Caco-2 (cell line): ENCODE measurements around the gene LLGL1. TPM values are rescaled to one million over a fixed set of nuclear protein-coding genes. Genes with fewer than 3 reads are reported as not detected.

Experiments used
- BruUV-seq: library from RNA; stranded (reverse); fragments of 400-500 nt; replicated peaks from 2 replicates; lab custom pipeline; 2021; lab: Mats Ljungman, UMichigan
- CTCF ChIA-PET: fragments of 300-600 bp; sonication (Branson Sonifier 250); formaldehyde crosslinking; loops from one replicate; lab custom pipeline; 2022; ENCODE audit warnings: antibody characterized with exemption; lab: Charles Lee
- POLR2A ChIA-PET: fragments of 300-600 bp; sonication (Branson Sonifier 250); formaldehyde crosslinking; loops from one replicate; lab custom pipeline; 2022; ENCODE audit warnings: antibody characterized with exemption; lab: Charles Lee
- DNase-seq, 2 experiments: peaks; one replicate each; pipeline versions ENCODE4 v3.0.0 to v3.0.0-alpha.2; 2020 to 2022
- H3K27me3 ChIP-seq: replicated peaks from 2 replicates; pipeline ENCODE4 v1.6.0; 2011; ENCODE audit warnings: low read length; ENCODE audit not compliant: control insufficient read depth, insufficient read depth
- H3K36me3 ChIP-seq: 2 replicates; pipeline ENCODE4 v1.5.1; 2011; ENCODE audit warnings: low read length; ENCODE audit not compliant: control insufficient read depth, insufficient read depth
- H3K4me1 ChIP-seq: fragments of 250-450 bp; sonication (Bioruptor Pico); 2 replicates; pipeline ENCODE4 v1.5.1; 2020; ENCODE audit warnings: mild to moderate bottlenecking
- H3K4me3 ChIP-seq: 2 replicates; pipeline ENCODE4 v1.5.1; 2011; ENCODE audit warnings: low read depth, mild to moderate bottlenecking, control low read depth, low read length
- H3K9me3 ChIP-seq: fragments of 250-450 bp; sonication (Bioruptor Pico); 2 replicates; pipeline ENCODE4 v1.5.1; 2020; ENCODE audit warnings: mild to moderate bottlenecking, moderate library complexity
- H3K27ac Mint-ChIP-seq: one replicate; pipeline ENCODE4 v1.8.0; 2022; ENCODE audit warnings: mixed read lengths; ENCODE audit not compliant: unreplicated experiment
- H3K27me3 Mint-ChIP-seq: one replicate; pipeline ENCODE4 v1.8.0; 2022; ENCODE audit warnings: mixed read lengths; ENCODE audit not compliant: insufficient read depth, unreplicated experiment
- H3K36me3 Mint-ChIP-seq: one replicate; pipeline ENCODE4 v1.8.0; 2022; ENCODE audit warnings: mild to moderate bottlenecking, mixed read lengths; ENCODE audit not compliant: insufficient read depth, unreplicated experiment
- H3K4me1 Mint-ChIP-seq: one replicate; pipeline ENCODE4 v1.8.0; 2022; ENCODE audit warnings: low read depth, mixed read lengths; ENCODE audit not compliant: unreplicated experiment
- H3K4me3 Mint-ChIP-seq: one replicate; pipeline ENCODE4 v1.8.0; 2022; ENCODE audit warnings: mild to moderate bottlenecking, moderate library complexity, mixed read lengths; ENCODE audit not compliant: unreplicated experiment
- H3K9me3 Mint-ChIP-seq: one replicate; pipeline ENCODE4 v1.8.0; 2022; ENCODE audit warnings: mixed read lengths; ENCODE audit not compliant: unreplicated experiment
- CTCF ChIP-seq, 2 experiments: fragments of 200-600 bp in 1 of 2; IDR thresholded peaks; 1 replicate in 1 of 2; 2 replicates in 1 of 2; pipeline versions ENCODE4 v1.5.1 to v1.8.0; 2011 to 2022; ENCODE audit warnings: antibody characterized with exemption in 1 of 2, control low read depth in 1 of 2, inconsistent platforms in 1 of 2, low read depth in 1 of 2, low read length in 1 of 2, mild to moderate bottlenecking in 1 of 2, moderate library complexity in 1 of 2; ENCODE audit not compliant: insufficient read depth in 1 of 2, severe bottlenecking in 1 of 2, unreplicated experiment in 1 of 2
- intact Hi-C: fragments of 100-400 bp; cut with micrococcal nuclease; formaldehyde crosslinking; loops from one replicate; pipeline ENCODE4 v1.10.0; 2022; ENCODE audit not compliant: unreplicated experiment
- total RNA-seq: library from RNA; stranded (reverse); gene quantifications from 2 replicates; pipeline ENCODE4 v1.2.3, GENCODE V29; 2022

Gene LLGL1
- total RNA-seq, 1 experiment from 2014 or later: 41.3 TPM

- Histone ChIP-seq H3K36me3 (peaks cover 2% of the 10 kb centered on the region), H3K4me3 (no peak overlapping the region), H3K27me3 (no peaks in the 10 kb centered on the region), H3K9me3 (no peaks in the 10 kb centered on the region), H3K4me1 (peaks cover 10% of the 10 kb centered on the region)
- H3K36me3 Mint-ChIP-seq: no peaks in the 10 kb centered on the region
- peaks cover 21% of the 10 kb centered on the region for H3K4me1 Mint-ChIP-seq
- intact Hi-C loops: no loop called here
- H3K27ac Mint-ChIP-seq: no peak overlapping the region
- H3K27me3 Mint-ChIP-seq: no peaks in the 10 kb centered on the region
- BruUV-seq: no TSS peak
- DNase-seq: no peak
- no peaks in the 10 kb centered on the region for H3K9me3 Mint-ChIP-seq
- H3K4me3 Mint-ChIP-seq: no peak overlapping the region
- TF ChIP-seq CTCF (IDR thresholded peaks at IDR 0.05; ENCODE audit: insufficient read depth in 1 of 2, low read depth in 1 of 2, low read length in 1 of 2, severe bottlenecking in 1 of 2, unreplicated experiment in 1 of 2): no peak
- CTCF ChIA-PET: no interaction called here
- POLR2A ChIA-PET: no interaction called here
Measured at GRCh38 chr17:18230288-18231141, 5.1 kb downstream of the LLGL1 start.

- intact Hi-C loops: no loop called here
- no peaks in the 10 kb centered on the region for H3K27me3 Mint-ChIP-seq
- TF ChIP-seq CTCF (IDR thresholded peaks at IDR 0.05; ENCODE audit: insufficient read depth in 1 of 2, low read depth in 1 of 2, low read length in 1 of 2, severe bottlenecking in 1 of 2, unreplicated experiment in 1 of 2): no peak
- ChIA-PET POLR2A (no interaction called here), CTCF (no interaction called here)
- no peaks in the 10 kb centered on the region for H3K9me3 ChIP-seq
- no peak overlapping the region for H3K4me3 Mint-ChIP-seq
- no TSS peak for BruUV-seq
- DNase-seq: no peak
- peaks cover 19% of the 10 kb centered on the region for H3K4me1 Mint-ChIP-seq
- no peak overlapping the region for H3K27ac Mint-ChIP-seq
- H3K27me3 ChIP-seq: no peaks in the 10 kb centered on the region
- peaks cover 5% of the 10 kb centered on the region for H3K36me3 ChIP-seq
- H3K9me3 Mint-ChIP-seq: no peaks in the 10 kb centered on the region
- H3K4me3 ChIP-seq: no peak overlapping the region
- peaks cover 6% of the 10 kb centered on the region for H3K36me3 Mint-ChIP-seq
- H3K4me1 ChIP-seq: peaks cover 9% of the 10 kb centered on the region
Measured at GRCh38 chr17:18231164-18231563, 5.7 kb downstream of the LLGL1 start.

- no peak overlapping the region for H3K27ac Mint-ChIP-seq
- no peak for TF ChIP-seq CTCF (IDR thresholded peaks at IDR 0.05; ENCODE audit: insufficient read depth in 1 of 2, low read depth in 1 of 2, low read length in 1 of 2, severe bottlenecking in 1 of 2, unreplicated experiment in 1 of 2)
- H3K36me3 Mint-ChIP-seq: peaks cover 8% of the 10 kb centered on the region
- DNase-seq: no peak
- H3K36me3 ChIP-seq: peaks cover 6% of the 10 kb centered on the region
- no peaks in the 10 kb centered on the region for H3K27me3 Mint-ChIP-seq
- intact Hi-C loops: no loop called here
- H3K4me1 ChIP-seq: no peaks in the 10 kb centered on the region
- no TSS peak for BruUV-seq
- H3K27me3 ChIP-seq: no peaks in the 10 kb centered on the region
- no peaks in the 10 kb centered on the region for H3K4me1 Mint-ChIP-seq
- H3K9me3 Mint-ChIP-seq: no peaks in the 10 kb centered on the region
- no peak overlapping the region for H3K4me3 Mint-ChIP-seq
- H3K4me3 ChIP-seq: no peak overlapping the region
- no peaks in the 10 kb centered on the region for H3K9me3 ChIP-seq
- ChIA-PET POLR2A (no interaction called here), CTCF (no interaction called here)
Measured at GRCh38 chr17:18233803-18234518, 8.5 kb downstream of the LLGL1 start.
